ENCODE measurements around the gene GTF3C4.

The GTF3C4 gene

GRCh38 chr9:132648685-132649084 is 21.6 kb upstream of the GTF3C4 start:
- DNase-seq: no peak

GRCh38 chr9:132651259-132651658 is 19.0 kb upstream of the GTF3C4 start:
- DNase-seq: no peak

- no peak for DNase-seq
These were observed 14.0 kb upstream of the GTF3C4 start for GRCh38 chr9:132656299-132656698.

GRCh38 chr9:132662152-132662945 is 7.9 kb upstream of the GTF3C4 start:
- DNase-seq: no peak

- DNase-seq: no peak
These were observed 7.1 kb upstream of the GTF3C4 start for GRCh38 chr9:132663117-132663516.

- DNase-seq: no peak
These were observed 6.4 kb upstream of the GTF3C4 start for GRCh38 chr9:132663851-132664250.

GRCh38 chr9:132669319-132669697 is 956 bp upstream of the GTF3C4 start:
- no peak for DNase-seq

- DNase-seq: peak; percentile 88
These were observed 387 bp upstream of the GTF3C4 start, which contains the start of gene DDX31 for GRCh38 chr9:132669698-132670456. Gene DDX31 (minus strand): TSS chr9:132669983. CDS start chr9:132669934, 49 bp downstream.

GRCh38 chr9:132671620-132672412 is 1.6 kb downstream of the GTF3C4 start:
- no peak for DNase-seq

GRCh38 chr9:132672413-132672690 is 2.1 kb downstream of the GTF3C4 start:
- no peak for DNase-seq

GRCh38 chr9:132673355-132673754 is 3.1 kb downstream of the GTF3C4 start:
- no peak for DNase-seq

GRCh38 chr9:132674485-132674884 is 4.2 kb downstream of the GTF3C4 start:
- no peak for DNase-seq

- DNase-seq: no peak
These were observed 7.7 kb downstream of the GTF3C4 start for GRCh38 chr9:132677976-132678375.

GRCh38 chr9:132679946-132680625 is 9.8 kb downstream of the GTF3C4 start:
- no peak for DNase-seq

GRCh38 chr9:132681561-132681960 is 11.3 kb downstream of the GTF3C4 start:
- DNase-seq: no peak

GRCh38 chr9:132683873-132684272 is 13.6 kb downstream of the GTF3C4 start:
- DNase-seq: no peak

- no peak for DNase-seq
These were observed 20.4 kb downstream of the GTF3C4 start for GRCh38 chr9:132690696-132691095.

GRCh38 chr9:132694144-132694543 is 23.9 kb downstream of the GTF3C4 start:
- DNase-seq: peak; percentile 19

- DNase-seq: no peak
These were observed 27.0 kb downstream of the GTF3C4 start for GRCh38 chr9:132697230-132697629.

- DNase-seq: no peak
These were observed 28.7 kb downstream of the GTF3C4 start for GRCh38 chr9:132698989-132699388.

- no peak for DNase-seq
These were observed 29.7 kb downstream of the GTF3C4 start for GRCh38 chr9:132699956-132700355.

- DNase-seq: no peak
These were observed 32.0 kb downstream of the GTF3C4 start for GRCh38 chr9:132702254-132702653.

- no peak for DNase-seq
These were observed 33.1 kb downstream of the GTF3C4 start for GRCh38 chr9:132703336-132703735.
